Keratinocyte (primary cell): Measurements from ENCODE around the gene TSHZ2. TPM values are rescaled to one million over a fixed set of nuclear protein-coding genes. Genes with fewer than 3 reads are reported as not detected.

Experiments
- DNase-seq: peaks from one replicate; pipeline ENCODE4 v3.0.0-alpha.2; 2011; ENCODE audit warnings: low read depth, missing footprints, low spot score
- FAIRE-seq: peaks from 2 replicates; lab custom pipeline; 2011; peaks lifted over from hg19 to GRCh38; lab: Jason Lieb, UNC
- H2AFZ ChIP-seq: 2 replicates; pipeline ENCODE4 v1.6.0; 2012; ENCODE audit warnings: low read length, control low read depth, inconsistent platforms; ENCODE audit not compliant: control insufficient read depth
- H3K27ac ChIP-seq: 2 replicates; pipeline ENCODE4 v1.5.1; 2011; ENCODE audit warnings: low read length; ENCODE audit not compliant: control insufficient read depth, insufficient read depth
- H3K27me3 ChIP-seq: 3 replicates; pipeline ENCODE4 v1.6.0; 2011; ENCODE audit warnings: low read length; ENCODE audit not compliant: control insufficient read depth, insufficient read depth; ENCODE audit errors: extremely low read depth
- H3K36me3 ChIP-seq, 2 experiments: 2 replicates in 1 of 2; 3 replicates in 1 of 2; pipeline ENCODE4 v1.5.1; 2011; ENCODE audit warnings: low read length in 2 of 2, mild to moderate bottlenecking in 1 of 2; ENCODE audit not compliant: control insufficient read depth in 2 of 2, insufficient read depth in 2 of 2; ENCODE audit errors: extremely low read depth in 1 of 2
- H3K4me1 ChIP-seq: 3 replicates; pipeline ENCODE4 v1.5.1; 2011; ENCODE audit warnings: low read length; ENCODE audit not compliant: control insufficient read depth, insufficient read depth; ENCODE audit errors: extremely low read depth
- H3K4me2 ChIP-seq: 3 replicates; pipeline ENCODE4 v1.6.0; 2011; ENCODE audit warnings: low read depth, low read length; ENCODE audit not compliant: control insufficient read depth, insufficient read depth; ENCODE audit errors: extremely low read depth
- H3K4me3 ChIP-seq, 3 experiments: fragments of 200-600 bp in 1 of 3; sonication (generic) in 1 of 3; 2 replicates in 2 of 3; 3 replicates in 1 of 3; pipeline ENCODE4 v1.5.1; 2011 to 2016; ENCODE audit warnings: low read length in 3 of 3, mild to moderate bottlenecking in 3 of 3, control low read depth in 2 of 3, inconsistent platforms in 1 of 3, low read depth in 1 of 3, mixed read lengths in 1 of 3, mixed run types in 1 of 3, moderate library complexity in 1 of 3; ENCODE audit not compliant: control insufficient read depth in 2 of 3, insufficient read depth in 2 of 3; ENCODE audit errors: extremely low read depth in 1 of 3
- H3K79me2 ChIP-seq: 2 replicates; pipeline ENCODE4 v1.6.0; 2012; ENCODE audit warnings: low read length; ENCODE audit not compliant: control insufficient read depth, insufficient read depth
- H3K9ac ChIP-seq: 3 replicates; pipeline ENCODE4 v1.6.0; 2011; ENCODE audit warnings: low read length; ENCODE audit not compliant: control insufficient read depth, insufficient read depth; ENCODE audit errors: extremely low read depth
- H3K9me1 ChIP-seq: 3 replicates; pipeline ENCODE4 v1.6.0; 2011; ENCODE audit warnings: low read length; ENCODE audit not compliant: control insufficient read depth, insufficient read depth; ENCODE audit errors: extremely low read depth
- H3K9me3 ChIP-seq: 2 replicates; pipeline ENCODE4 v1.5.1; 2012; ENCODE audit warnings: low read depth, low read length; ENCODE audit not compliant: control insufficient read depth
- H4K20me1 ChIP-seq: 3 replicates; pipeline ENCODE4 v1.6.0; 2011; ENCODE audit warnings: low read length; ENCODE audit not compliant: control insufficient read depth, insufficient read depth; ENCODE audit errors: extremely low read depth
- EZH2 ChIP-seq: IDR thresholded peaks from one replicate; pipeline ENCODE4 v1.6.1; 2012; ENCODE audit warnings: inconsistent platforms, mild to moderate bottlenecking, low read length, moderate library complexity
- dilution Hi-C: fragments of 300-500 bp; cut with MboI; formaldehyde crosslinking; loops from one replicate; pipeline ENCODE4 v1.7.0; 2020; ENCODE audit warnings: low sequenced_read_pairs; ENCODE audit not compliant: extremely low pct_ligation_motif_present
- polyA plus RNA-seq, 5 experiments: library from polyadenylated mRNA; depleted of rRNA in 3 of 5; stranded (reverse) in 3 of 5; stranded (forward) in 1 of 5; unstranded in 1 of 5; fragments of >200 nt; gene quantifications; 1 replicate in 1 of 5; 2 replicates in 3 of 5; 3 replicates in 1 of 5; pipeline versions ENCODE4 v1.2.1 to v1.2.3, GENCODE V29; 2011 to 2012; ENCODE audit warnings: missing spikeins in 2 of 5, low read depth in 1 of 5, low replicate concordance in 1 of 5
- TF ChIP-seq, protein P1 (sequence below), 3 experiments: IDR thresholded peaks in 1 of 3; conservative IDR thresholded peaks in 1 of 3; optimal IDR thresholded peaks in 1 of 3; 2 replicates in 2 of 3; 3 replicates in 1 of 3; pipeline versions ENCODE3 to v1.5.1; 2011; ENCODE audit warnings: low read length in 3 of 3, mild to moderate bottlenecking in 3 of 3, moderate library complexity in 2 of 3, control low read depth in 1 of 3, inconsistent platforms in 1 of 3; ENCODE audit not compliant: insufficient read depth in 2 of 3; ENCODE audit errors: extremely low read depth in 1 of 3

TSHZ2 gene
- polyA plus RNA-seq, 1 donor (not counting 4 experiments of a cell fraction or from before 2014, with no cell fraction given) = 1.1 TPM

DNA sequence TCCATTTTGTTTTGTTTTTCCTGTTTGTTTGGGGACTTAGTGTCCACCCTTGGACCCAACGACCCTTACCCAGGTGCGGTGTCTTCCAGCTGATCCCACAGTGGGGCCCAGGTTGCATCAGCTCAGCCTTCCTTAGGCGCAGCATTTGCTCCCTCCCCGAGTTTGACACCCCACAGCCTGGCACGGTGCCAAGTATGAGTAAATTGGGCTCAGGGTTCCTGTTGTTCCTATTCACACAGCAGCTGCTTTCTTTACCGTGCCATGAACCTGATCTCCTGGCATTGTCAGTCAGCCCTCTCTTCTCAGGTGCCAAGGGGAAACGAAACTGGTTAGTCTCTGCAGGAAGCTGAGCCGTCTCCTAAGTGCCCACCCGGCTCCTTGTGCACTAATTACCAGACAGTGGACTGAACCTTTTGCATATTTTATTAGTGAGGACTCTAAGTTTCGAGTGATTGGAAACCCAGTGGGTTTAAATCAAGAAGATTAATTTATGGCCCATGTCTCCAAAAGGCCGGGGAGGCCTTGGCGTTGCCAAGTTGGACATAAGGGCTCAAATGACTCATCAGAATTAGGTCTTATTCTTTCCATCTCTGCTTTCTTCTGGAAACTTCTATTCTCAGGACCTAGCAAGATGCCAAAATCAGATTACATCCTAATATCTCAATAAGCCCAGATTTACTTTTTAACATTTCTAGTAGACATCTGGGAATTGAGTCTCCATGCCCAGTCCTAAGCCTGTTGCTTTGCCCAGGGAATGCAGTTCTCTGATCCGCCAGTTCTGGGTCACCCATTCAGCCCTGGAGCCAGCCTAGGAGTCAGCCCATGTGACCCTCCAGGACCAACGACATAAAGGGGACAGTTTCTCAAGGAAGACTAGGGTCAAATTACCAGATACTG, 68.8 kb downstream of the TSHZ2 start:
- no peak for DNase-seq
- Histone ChIP-seq H2AFZ (no peak overlapping the region), H3K36me3 (no peaks in the 10 kb centered on the region), H4K20me1 (no peaks in the 10 kb centered on the region), H3K27me3 (no peaks in the 10 kb centered on the region), H3K9me3 (no peaks in the 10 kb centered on the region), H3K4me1 (no peaks in the 10 kb centered on the region), H3K9ac (no peak overlapping the region), H3K9me1 (no peaks in the 10 kb centered on the region), H3K4me3 (no peak overlapping the region), H3K79me2 (no peaks in the 10 kb centered on the region), H3K4me2 (no peak overlapping the region), H3K27ac (no peak overlapping the region)
- TF ChIP-seq, protein P1, sequence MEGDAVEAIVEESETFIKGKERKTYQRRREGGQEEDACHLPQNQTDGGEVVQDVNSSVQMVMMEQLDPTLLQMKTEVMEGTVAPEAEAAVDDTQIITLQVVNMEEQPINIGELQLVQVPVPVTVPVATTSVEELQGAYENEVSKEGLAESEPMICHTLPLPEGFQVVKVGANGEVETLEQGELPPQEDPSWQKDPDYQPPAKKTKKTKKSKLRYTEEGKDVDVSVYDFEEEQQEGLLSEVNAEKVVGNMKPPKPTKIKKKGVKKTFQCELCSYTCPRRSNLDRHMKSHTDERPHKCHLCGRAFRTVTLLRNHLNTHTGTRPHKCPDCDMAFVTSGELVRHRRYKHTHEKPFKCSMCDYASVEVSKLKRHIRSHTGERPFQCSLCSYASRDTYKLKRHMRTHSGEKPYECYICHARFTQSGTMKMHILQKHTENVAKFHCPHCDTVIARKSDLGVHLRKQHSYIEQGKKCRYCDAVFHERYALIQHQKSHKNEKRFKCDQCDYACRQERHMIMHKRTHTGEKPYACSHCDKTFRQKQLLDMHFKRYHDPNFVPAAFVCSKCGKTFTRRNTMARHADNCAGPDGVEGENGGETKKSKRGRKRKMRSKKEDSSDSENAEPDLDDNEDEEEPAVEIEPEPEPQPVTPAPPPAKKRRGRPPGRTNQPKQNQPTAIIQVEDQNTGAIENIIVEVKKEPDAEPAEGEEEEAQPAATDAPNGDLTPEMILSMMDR (optimal IDR thresholded peaks at IDR 0.05 in 1 of 3, IDR thresholded peaks at IDR 0.05 in 1 of 3, conservative IDR thresholded peaks at IDR 0.05 in 1 of 3; ENCODE audit: extremely low read depth in 1 of 3, insufficient read depth in 2 of 3, low read length in 3 of 3) = no peak
- no peak for TF ChIP-seq EZH2
- FAIRE-seq = no peak
- dilution Hi-C loops = no loop called here

DNA sequence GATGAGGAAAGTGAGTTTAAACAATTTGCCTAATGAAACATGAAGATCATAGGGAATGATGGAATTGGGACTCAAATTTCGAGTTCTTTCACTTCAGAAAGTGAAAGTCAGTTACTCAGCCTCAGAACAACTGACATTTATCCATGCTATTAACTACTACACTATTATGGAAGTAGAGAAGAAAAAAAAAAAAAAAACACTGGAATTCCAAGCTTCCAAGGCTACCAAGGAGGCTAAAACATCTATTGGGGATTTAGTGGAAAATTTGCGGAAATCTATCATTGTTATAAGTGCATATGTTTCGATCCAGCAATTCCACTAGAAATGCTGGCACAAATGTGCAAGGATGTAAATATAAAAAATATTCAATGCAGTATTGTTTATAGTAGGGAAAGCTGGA, 70.4 kb downstream of the TSHZ2 start:
- dilution Hi-C loops = no loop called here
- no peaks in the 10 kb centered on the region for H3K4me1 ChIP-seq
- no peak overlapping the region for H3K4me2 ChIP-seq
- H3K4me3 ChIP-seq = no peak overlapping the region
- no peak overlapping the region for H3K27ac ChIP-seq
- FAIRE-seq = no peak
- DNase-seq = no peak
- H3K79me2 ChIP-seq = no peaks in the 10 kb centered on the region
- H3K36me3 ChIP-seq = no peaks in the 10 kb centered on the region
- H3K9ac ChIP-seq = no peak overlapping the region
- H3K27me3 ChIP-seq = no peaks in the 10 kb centered on the region
- no peaks in the 10 kb centered on the region for H4K20me1 ChIP-seq
- H3K9me1 ChIP-seq = no peaks in the 10 kb centered on the region
- H3K9me3 ChIP-seq = no peaks in the 10 kb centered on the region
- no peak overlapping the region for H2AFZ ChIP-seq
- no peak for TF ChIP-seq EZH2
- TF ChIP-seq, protein P1 (optimal IDR thresholded peaks at IDR 0.05 in 1 of 3, IDR thresholded peaks at IDR 0.05 in 1 of 3, conservative IDR thresholded peaks at IDR 0.05 in 1 of 3; ENCODE audit: extremely low read depth in 1 of 3, insufficient read depth in 2 of 3, low read length in 3 of 3) = no peak
